ENCODE data around the gene PPP1R14D. TPM values are rescaled to one million over a fixed set of nuclear protein-coding genes. Genes with fewer than 3 reads are reported as not detected.

Gene PPP1R14D
- total and polyA plus RNA-seq, 8 donors, result 0.63 to 20.0 (median 2.2) TPM; not detected in 3

DNA sequence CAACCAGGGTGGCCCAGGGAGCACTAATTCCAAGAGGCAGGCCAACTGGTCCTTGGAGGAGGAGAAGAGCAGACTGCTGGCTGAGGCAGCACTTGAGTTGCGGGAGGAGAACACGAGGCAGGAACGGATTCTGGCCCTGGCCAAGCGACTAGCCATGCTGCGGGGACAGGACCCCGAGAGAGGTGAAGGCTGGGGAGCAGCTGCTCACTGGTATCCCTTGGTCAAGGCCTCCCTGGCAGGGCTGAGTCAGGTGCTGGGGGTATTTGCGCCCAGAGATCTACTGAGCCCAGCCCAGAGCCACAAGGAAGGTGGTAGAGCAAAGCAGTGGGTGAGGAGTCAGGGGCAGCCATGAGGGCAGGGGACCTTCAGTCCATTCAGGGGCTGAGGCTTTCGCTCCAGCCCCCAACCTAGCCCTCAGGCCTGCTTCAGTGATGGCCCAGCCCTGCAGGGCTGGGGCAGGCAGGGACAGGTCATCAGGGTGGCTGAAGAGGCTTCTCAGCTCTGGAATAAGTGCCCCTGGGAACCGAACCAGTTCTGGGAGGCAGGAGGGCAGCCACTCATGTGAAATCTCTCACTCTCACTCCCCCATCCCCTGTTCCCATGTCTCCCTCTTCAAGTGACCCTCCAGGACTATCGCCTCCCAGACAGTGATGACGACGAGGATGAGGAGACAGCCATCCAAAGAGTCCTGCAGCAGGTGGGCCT, 15.6 kb downstream of the PPP1R14D start:
- DNase-seq, result no peak

DNA sequence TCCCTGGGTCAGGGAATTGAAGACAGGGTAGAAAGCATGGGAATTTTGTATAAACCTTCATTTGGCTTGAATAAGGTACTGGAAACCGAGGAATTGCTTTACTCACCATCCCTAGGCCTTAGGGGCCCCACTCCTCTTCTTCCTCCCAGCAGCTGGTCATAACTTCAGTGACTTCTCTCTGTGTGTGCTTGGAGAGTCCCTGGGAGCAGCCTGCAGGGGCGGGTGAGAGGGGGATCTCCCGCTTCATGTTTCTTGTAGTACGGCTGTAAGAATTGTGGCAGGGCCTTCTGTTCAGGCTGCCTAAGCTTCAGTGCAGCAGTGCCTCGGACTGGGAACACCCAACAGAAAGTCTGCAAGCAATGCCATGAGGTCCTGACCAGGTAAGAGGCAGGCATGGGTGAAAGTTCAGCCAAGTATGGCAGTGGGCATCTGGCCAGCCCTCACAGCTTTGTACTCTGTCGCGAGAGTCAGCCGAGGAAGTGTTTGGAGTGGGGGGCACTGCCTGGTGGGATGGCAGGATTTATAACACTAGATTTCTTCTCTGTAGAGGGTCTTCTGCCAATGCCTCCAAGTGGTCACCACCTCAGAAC, 19.6 kb downstream of the PPP1R14D start:
- peaks cover 17 to 45% (median 42%) of the 10 kb centered on the region in 4 donors for H3K36me3 ChIP-seq
- TF ChIP-seq POLR2A (IDR thresholded peaks at IDR 0.05), result no peak
- no peak for TF ChIP-seq EP300 (IDR thresholded peaks at IDR 0.05)
- TF ChIP-seq, protein P1, sequence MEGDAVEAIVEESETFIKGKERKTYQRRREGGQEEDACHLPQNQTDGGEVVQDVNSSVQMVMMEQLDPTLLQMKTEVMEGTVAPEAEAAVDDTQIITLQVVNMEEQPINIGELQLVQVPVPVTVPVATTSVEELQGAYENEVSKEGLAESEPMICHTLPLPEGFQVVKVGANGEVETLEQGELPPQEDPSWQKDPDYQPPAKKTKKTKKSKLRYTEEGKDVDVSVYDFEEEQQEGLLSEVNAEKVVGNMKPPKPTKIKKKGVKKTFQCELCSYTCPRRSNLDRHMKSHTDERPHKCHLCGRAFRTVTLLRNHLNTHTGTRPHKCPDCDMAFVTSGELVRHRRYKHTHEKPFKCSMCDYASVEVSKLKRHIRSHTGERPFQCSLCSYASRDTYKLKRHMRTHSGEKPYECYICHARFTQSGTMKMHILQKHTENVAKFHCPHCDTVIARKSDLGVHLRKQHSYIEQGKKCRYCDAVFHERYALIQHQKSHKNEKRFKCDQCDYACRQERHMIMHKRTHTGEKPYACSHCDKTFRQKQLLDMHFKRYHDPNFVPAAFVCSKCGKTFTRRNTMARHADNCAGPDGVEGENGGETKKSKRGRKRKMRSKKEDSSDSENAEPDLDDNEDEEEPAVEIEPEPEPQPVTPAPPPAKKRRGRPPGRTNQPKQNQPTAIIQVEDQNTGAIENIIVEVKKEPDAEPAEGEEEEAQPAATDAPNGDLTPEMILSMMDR (IDR thresholded peaks at IDR 0.05), result no peak
- TF ChIP-seq POLR2AphosphoS5 (IDR thresholded peaks at IDR 0.05), result no peak
- intact Hi-C loops (cut with DNase I; ENCODE audit: low total_unique reads), result no loop called here
- H3K27me3 ChIP-seq, result no peaks in the 10 kb centered on the region
- no peak for DNase-seq
- H3K4me1 ChIP-seq, result peaks cover 20 to 44% (median 35%) of the 10 kb centered on the region in 4 donors
- no peak overlapping the region for H3K27ac ChIP-seq
- H3K4me3 ChIP-seq, result peak overlapping the region in 1 of 4 donors; percentile 81
- 61 to 80% (median 70%) methylated on average over 8 of the region's 8 CpGs for WGBS, 5 donors
- H3K9me3 ChIP-seq, result no peaks in the 10 kb centered on the region

More for the DNA sequence above, 15.6 kb downstream of the PPP1R14D start:
- Histone ChIP-seq H3K4me3 (no peak overlapping the region), H3K36me3 (peaks cover 21 to 56% (median 54%) of the 10 kb centered on the region in 4 donors), H3K9me3 (no peaks in the 10 kb centered on the region), H3K4me1 (peaks cover 7 to 16% (median 12%) of the 10 kb centered on the region in 4 donors), H3K27ac (no peak overlapping the region), H3K27me3 (no peaks in the 10 kb centered on the region)
- 91 to 98% (median 97%) methylated on average over 11 to 12 of the region's 12 CpGs for WGBS, 5 donors
- TF ChIP-seq, protein P1 (IDR thresholded peaks at IDR 0.05), result no peak
- no peak for TF ChIP-seq EP300 (IDR thresholded peaks at IDR 0.05)
- no peak for TF ChIP-seq POLR2A (IDR thresholded peaks at IDR 0.05)
- no peak for TF ChIP-seq POLR2AphosphoS5 (IDR thresholded peaks at IDR 0.05)
- intact Hi-C loops (cut with DNase I; ENCODE audit: low total_unique reads), result no loop called here

DNA sequence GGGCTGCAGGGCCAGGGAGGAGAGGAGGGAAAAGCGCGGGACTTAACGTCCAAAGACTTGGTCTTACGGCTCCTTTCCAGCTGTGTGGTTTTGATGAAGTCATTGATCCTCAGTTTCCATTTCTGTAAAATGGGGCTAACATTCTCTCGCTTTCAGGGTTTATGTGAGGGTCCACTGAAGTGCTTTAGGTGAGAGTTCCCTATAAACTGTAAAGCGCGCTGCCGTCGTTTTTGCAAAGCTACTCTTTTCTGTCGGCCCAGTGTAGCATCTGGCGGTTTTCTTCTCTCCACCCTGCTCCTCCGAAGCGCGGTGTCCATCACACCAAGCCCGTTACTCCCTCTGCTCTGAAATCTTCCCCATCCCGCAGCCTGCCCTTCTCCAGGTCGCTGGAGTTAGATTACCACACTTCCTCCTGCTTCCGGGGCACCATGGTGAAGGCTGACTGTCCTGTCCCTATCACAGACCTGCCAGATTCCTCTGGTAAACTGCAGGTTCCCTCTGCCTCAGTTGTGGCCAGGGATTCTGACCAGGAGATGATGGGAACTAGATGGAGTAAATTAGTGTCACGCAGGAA, 20.5 kb downstream of the PPP1R14D start:
- Histone ChIP-seq H3K9me3 (no peaks in the 10 kb centered on the region), H3K27ac (peak overlapping the region; percentile 62 to 98 (median 94)), H3K36me3 (peaks cover 8 to 36% (median 33%) of the 10 kb centered on the region in 4 donors), H3K27me3 (no peaks in the 10 kb centered on the region), H3K4me3 (peak overlapping the region; percentile 81 to 99 (median 89)), H3K4me1 (peaks cover 20 to 52% (median 42%) of the 10 kb centered on the region in 4 donors)
- WGBS, 5 donors, result 6 to 58% (median 15%) methylated on average over 19 of the region's 19 CpGs
- TF ChIP-seq, protein P1 (IDR thresholded peaks at IDR 0.05), result no peak
- no peak for TF ChIP-seq POLR2AphosphoS5 (IDR thresholded peaks at IDR 0.05)
- no peak for TF ChIP-seq EP300 (IDR thresholded peaks at IDR 0.05)
- TF ChIP-seq POLR2A (IDR thresholded peaks at IDR 0.05), result no peak
- DNase-seq, result no peak
- intact Hi-C loops (cut with DNase I; ENCODE audit: low total_unique reads), result no loop called here

DNA sequence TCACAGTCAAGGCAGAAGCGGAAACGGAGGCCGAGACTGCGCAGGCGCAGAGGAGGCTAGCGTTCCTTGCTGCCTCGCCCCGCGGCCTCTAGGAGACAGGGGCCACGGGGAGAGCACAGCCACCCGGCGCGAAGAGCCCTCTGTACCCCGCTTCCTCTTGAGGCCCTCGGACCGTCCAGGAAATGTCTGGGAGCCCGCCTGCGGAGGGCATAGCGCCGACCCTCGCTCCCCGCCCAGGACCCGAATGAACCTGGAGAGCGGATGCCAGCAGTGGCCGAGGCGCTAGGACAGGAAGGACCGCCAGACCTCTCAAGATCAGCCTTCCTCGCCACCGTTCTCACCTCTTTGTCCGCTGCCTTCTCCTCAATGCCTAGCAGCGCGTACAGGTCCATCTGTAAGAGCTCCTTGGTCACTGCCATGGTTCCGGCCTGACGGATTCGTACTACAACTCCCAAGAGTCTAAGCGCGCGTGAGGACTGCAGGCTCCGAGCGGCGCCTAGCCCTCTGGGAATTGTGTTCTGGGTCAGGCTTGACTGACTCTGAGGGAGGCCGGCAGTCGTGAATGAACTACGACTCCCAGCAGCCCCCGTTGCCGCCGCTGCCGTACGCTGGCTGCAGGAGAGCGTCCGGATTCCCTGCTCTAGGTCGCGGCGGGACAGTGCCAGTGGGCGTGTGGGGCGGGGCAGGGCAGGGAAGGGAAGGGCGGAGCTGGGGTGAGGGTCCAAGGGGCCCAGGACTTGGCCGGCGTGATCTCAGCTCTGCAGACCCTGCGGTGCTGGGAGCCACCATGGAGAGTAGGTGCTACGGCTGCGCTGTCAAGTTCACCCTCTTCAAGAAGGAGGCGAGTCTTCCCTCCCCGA, 21.2 kb downstream of the PPP1R14D start, which contains the start of the genes DNAJC17 and ZFYVE19:
TSS of gene DNAJC17 (minus strand) at position 446 of the 860 bp plus-strand sequence. CDS start at position 419, 27 bp downstream.
TSS of gene ZFYVE19 (plus strand) at position 62 of the 860 bp plus-strand sequence. CDS start at position 563, 501 bp downstream.
- intact Hi-C loops (cut with DNase I; ENCODE audit: low total_unique reads), result no loop called here
- Histone ChIP-seq H3K36me3 (peaks cover 8 to 33% (median 30%) of the 10 kb centered on the region in 4 donors), H3K27me3 (no peaks in the 10 kb centered on the region), H3K9me3 (no peaks in the 10 kb centered on the region), H3K27ac (peak within 1 kb of the TSS; percentile 90 to 98 (median 94)), H3K4me3 (peak within 1 kb of the TSS; percentile 81 to 99 (median 89)), H3K4me1 (peaks cover 20 to 58% (median 42%) of the 10 kb centered on the region in 4 donors)
- DNase-seq, result peak; percentile 96 to 99
- TF ChIP-seq, protein P1 (IDR thresholded peaks at IDR 0.05), result peak in 1 of 7 experiments; percentile 17
- TF ChIP-seq POLR2A (IDR thresholded peaks at IDR 0.05), result no peak
- no peak for TF ChIP-seq EP300 (IDR thresholded peaks at IDR 0.05)
- TF ChIP-seq POLR2AphosphoS5 (IDR thresholded peaks at IDR 0.05), result peak; percentile 29 to 85 (median 65)
- 0 to 1% (median 1%) methylated on average over 50 to 64 of the region's 64 CpGs for WGBS, 5 donors
